SU-DHL-6 (cell line): ENCODE data around the gene ALS2.

ENCODE experiments used
- CTCF ChIP-seq: fragments of 200-600 bp; sonication (generic); IDR thresholded peaks from one replicate; pipeline ENCODE4 v1.5.1; 2017; ENCODE audit warnings: antibody characterized with exemption, mild to moderate bottlenecking, low read length, moderate library complexity; ENCODE audit not compliant: insufficient read depth, poor library complexity, severe bottlenecking
- EZH2phosphoT487 ChIP-seq: fragments of 200-600 bp; sonication (generic), shearing (Covaris generic); conservative IDR thresholded peaks from 2 replicates; pipeline ENCODE4 v1.6.1; 2018; ENCODE audit warnings: mild to moderate bottlenecking, antibody characterized with exemption, low read length, moderate library complexity, mixed read lengths

GRCh38 chr2:201788371-201788770 is 7.6 kb upstream of the ALS2 start:
- no peak for TF ChIP-seq CTCF
- TF ChIP-seq EZH2phosphoT487: no peak
